IgD-negative memory B cell (primary cell): ENCODE results near the gene MAGEB1. TPM values are rescaled to one million over a fixed set of nuclear protein-coding genes. Genes with fewer than 3 reads are reported as not detected.

Source experiments
- H3K27ac Mint-ChIP-seq, 3 donors: one replicate each; pipeline ENCODE4 v1.8.0; 2020 to 2022; ENCODE audit warnings: mild to moderate bottlenecking in 3 of 3, mixed read lengths in 3 of 3, moderate library complexity in 1 of 3
- H3K27me3 Mint-ChIP-seq: one replicate; pipeline ENCODE4 v1.8.0; 2021; ENCODE audit warnings: mixed read lengths
- H3K36me3 Mint-ChIP-seq: one replicate; pipeline ENCODE4 v1.8.0; 2020; ENCODE audit warnings: mild to moderate bottlenecking, mixed read lengths
- H3K4me1 Mint-ChIP-seq, 3 donors: one replicate each; pipeline ENCODE4 v1.8.0; 2020 to 2022; ENCODE audit warnings: mixed read lengths in 3 of 3, mild to moderate bottlenecking in 1 of 3
- H3K4me3 Mint-ChIP-seq, 4 donors: one replicate each; pipeline ENCODE4 v1.8.0; 2020 to 2022; ENCODE audit warnings: mild to moderate bottlenecking in 4 of 4, mixed read lengths in 4 of 4, moderate library complexity in 3 of 4
- H3K9me3 Mint-ChIP-seq, 3 donors: one replicate each; pipeline ENCODE4 v1.8.0; 2020 to 2021; ENCODE audit warnings: mixed read lengths in 3 of 3, mild to moderate bottlenecking in 1 of 3
- polyA plus RNA-seq: library from polyadenylated mRNA; unstranded; fragments of 300-500 nt; fragmentation: Illumina TruSeq; gene quantifications from one replicate; pipeline ENCODE4 v1.2.3, GENCODE V29; 2021

MAGEB1 gene
- polyA plus RNA-seq, 1 donor from 2014 or later: not detected

DNA sequence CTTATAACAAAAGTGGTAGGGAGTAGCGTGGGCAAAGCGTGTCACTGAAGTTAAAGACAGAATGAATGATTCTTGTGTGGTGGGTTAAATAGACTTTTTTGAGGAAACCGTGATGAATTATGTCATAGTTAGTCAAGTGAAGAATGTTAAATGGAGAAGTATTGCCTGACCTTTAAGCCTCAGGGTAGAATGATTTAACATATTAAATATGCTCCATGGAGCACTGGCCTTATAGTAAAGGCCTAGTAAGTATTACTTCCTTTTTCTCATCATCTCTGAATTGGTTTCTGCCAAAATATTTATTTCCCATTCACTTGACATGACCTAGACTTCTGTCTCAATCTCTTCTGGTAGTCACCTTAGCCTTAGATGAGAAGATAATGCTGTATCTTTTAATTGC, 23.7 kb downstream of the MAGEB1 start:
- Mint-ChIP-seq H3K27me3 (peaks cover 5% of the 10 kb centered on the region), H3K27ac (no peak overlapping the region), H3K4me3 (no peak overlapping the region), H3K9me3 (no peaks in the 10 kb centered on the region), H3K4me1 (no peaks in the 10 kb centered on the region), H3K36me3 (no peaks in the 10 kb centered on the region)

DNA sequence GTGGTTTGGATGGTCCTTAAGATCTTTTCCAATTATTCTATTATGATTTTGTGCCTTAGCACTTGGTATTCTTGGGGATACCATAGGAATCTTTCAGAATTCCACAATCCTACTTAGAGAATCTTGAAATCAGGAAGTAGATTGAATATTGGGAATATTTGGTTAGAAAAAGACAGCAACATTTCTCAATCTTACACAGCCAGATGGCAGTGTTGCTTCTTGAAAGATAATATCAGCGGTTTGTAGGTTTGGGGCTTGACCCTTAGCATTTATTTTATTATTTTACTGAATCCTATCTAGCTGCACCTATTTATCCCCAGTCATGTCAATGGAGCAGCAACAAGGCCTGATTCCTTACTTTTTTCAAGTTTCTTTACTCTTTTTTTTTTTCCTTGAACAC, 28.6 kb downstream of the MAGEB1 start:
- H3K27ac Mint-ChIP-seq: no peak overlapping the region
- H3K4me1 Mint-ChIP-seq: no peaks in the 10 kb centered on the region
- peaks cover 5% of the 10 kb centered on the region for H3K27me3 Mint-ChIP-seq
- no peaks in the 10 kb centered on the region for H3K9me3 Mint-ChIP-seq
- no peaks in the 10 kb centered on the region for H3K36me3 Mint-ChIP-seq
- no peak overlapping the region for H3K4me3 Mint-ChIP-seq

DNA sequence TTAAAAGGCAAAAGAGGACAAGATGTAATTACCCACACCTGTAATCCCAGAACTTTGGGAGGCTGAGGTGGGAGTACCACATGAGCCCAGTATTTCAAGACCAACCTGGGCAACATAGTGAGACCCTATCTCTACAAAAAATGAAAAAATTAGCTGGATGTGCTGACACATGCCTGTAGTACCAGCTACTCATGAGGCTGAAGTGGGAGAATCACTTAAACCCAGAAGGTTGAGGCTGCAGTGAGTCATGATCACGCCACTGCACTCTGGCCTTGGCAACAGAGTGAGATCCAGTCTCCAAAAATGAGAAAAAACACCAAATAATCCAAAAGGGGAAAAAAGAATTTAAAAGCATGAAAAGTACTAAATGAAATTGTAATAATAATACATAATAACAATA, 31.4 kb downstream of the MAGEB1 start:
- no peaks in the 10 kb centered on the region for H3K9me3 Mint-ChIP-seq
- no peak overlapping the region for H3K27ac Mint-ChIP-seq
- no peaks in the 10 kb centered on the region for H3K4me1 Mint-ChIP-seq
- H3K4me3 Mint-ChIP-seq: no peak overlapping the region
- H3K27me3 Mint-ChIP-seq: no peaks in the 10 kb centered on the region
- no peaks in the 10 kb centered on the region for H3K36me3 Mint-ChIP-seq

DNA sequence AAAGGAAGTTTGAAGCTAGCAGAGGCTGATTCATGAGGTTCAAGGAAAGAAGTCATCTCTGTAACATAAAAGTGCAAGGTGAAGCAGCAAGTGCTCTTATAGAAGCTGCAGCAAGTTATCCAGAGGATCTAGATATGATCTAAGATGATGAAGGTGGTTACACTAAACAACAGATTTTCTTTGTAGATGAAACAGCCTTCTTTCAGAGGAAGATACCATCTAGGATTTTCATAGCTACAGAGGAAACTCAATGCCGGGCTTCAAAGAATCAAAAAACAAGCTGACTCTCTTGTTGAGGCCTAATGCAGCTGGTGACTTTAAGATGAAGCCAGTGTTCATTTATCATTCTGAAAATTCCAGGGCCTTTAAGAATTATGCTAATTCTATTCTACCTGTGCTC, 33.5 kb downstream of the MAGEB1 start:
- no peaks in the 10 kb centered on the region for H3K36me3 Mint-ChIP-seq
- H3K27ac Mint-ChIP-seq: no peak overlapping the region
- H3K4me3 Mint-ChIP-seq: no peak overlapping the region
- no peaks in the 10 kb centered on the region for H3K4me1 Mint-ChIP-seq
- H3K27me3 Mint-ChIP-seq: peaks cover 2% of the 10 kb centered on the region
- no peaks in the 10 kb centered on the region for H3K9me3 Mint-ChIP-seq

DNA sequence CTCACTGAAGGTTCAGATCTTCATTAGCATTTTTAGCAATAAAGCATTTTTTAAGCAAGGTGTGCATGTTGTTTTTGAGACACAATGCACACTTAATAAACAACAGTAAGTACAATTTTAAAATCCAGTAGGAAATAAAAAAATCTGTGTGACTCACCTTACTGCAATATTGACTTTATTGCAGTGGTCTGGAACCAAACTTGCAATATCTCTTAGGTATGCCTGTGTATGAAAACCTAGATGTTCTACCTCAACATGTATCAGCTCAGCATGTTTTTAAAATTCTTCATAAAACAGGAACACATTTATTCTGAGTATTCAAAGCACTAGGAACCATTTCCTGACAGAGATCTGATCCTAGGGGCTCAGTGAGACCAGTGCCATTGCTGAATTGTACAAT, 35.6 kb downstream of the MAGEB1 start:
- no peaks in the 10 kb centered on the region for H3K9me3 Mint-ChIP-seq
- no peaks in the 10 kb centered on the region for H3K36me3 Mint-ChIP-seq
- H3K4me3 Mint-ChIP-seq: no peak overlapping the region
- H3K27me3 Mint-ChIP-seq: peaks cover 2% of the 10 kb centered on the region
- H3K27ac Mint-ChIP-seq: no peak overlapping the region
- no peaks in the 10 kb centered on the region for H3K4me1 Mint-ChIP-seq

DNA sequence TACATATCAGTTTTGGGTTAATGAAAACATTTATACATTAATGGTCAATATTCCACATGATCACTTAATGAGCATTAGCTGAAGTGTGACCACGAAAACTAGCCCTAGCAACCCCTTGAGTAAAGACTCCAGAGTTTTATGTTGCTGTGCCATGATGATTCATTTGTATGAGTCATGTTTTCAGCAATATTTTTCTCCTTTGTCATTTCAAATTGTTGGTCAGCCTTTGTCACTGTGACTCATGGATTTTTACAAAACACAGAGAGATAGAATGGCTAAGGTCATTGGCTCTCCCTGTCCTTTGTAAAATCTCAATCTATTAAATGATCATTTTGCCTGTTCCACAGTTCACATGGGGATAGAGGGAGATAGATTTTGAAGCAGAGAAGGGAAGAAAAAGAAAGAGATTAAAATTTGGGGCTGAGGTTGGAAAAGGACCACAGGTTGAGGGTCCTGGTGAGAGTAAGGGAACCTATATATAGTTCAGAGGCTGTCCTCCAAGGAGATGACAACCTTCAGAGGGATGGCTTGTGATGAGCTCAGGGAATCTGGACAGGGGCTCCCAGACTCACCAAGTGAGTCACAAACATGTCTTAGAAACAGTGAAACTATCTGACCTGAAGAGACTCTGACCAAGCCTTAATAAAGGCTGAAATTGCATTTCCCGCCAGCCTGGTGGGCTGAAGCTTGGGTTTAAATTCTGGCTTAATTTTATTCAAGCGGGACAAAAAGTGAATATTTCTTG, 36.7 kb downstream of the MAGEB1 start:
- Mint-ChIP-seq H3K4me1 (no peaks in the 10 kb centered on the region), H3K4me3 (no peak overlapping the region), H3K27me3 (peaks cover 2% of the 10 kb centered on the region), H3K27ac (no peak overlapping the region), H3K36me3 (no peaks in the 10 kb centered on the region), H3K9me3 (no peaks in the 10 kb centered on the region)

DNA sequence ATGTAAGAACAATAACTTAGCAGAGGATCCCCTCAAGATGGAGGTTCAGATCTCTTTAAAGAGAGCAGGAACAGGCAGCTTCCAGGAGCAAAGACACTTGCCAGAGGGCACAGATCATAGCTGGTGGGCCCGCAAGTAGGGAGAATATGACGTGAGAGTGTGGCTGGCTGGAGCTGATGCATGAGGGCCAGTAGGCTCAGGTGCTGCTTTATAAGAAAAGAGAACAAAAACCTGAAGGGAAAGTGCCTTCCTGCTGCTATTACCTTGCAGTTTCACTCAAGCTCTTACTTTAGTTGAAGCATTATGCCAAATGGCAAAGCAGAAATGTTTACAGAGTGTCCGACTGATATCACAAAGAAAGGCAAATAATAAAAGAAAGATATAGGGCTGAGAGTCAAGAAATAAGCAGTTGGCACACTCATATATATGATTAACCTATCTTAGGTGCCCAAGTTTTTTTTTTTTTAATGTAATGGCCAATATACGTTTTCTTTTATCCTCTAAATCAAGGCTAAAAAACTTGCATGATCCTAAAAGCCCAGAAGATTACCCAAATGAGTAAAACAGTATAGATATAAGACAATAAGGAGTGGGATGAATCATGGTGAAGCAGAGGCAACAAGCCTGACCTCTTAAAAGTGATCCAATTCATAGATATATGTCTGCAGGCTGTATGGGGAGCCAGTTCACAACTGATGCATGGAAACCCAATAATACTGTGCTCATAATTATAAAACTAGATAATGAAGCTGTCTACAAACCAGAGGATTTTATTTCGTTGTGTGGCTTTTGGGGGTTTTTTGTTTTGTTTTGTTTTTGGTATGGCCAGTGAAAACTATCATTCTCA, 49.7 kb downstream of the MAGEB1 start:
- no peak overlapping the region for H3K4me3 Mint-ChIP-seq
- no peaks in the 10 kb centered on the region for H3K27me3 Mint-ChIP-seq
- no peaks in the 10 kb centered on the region for H3K36me3 Mint-ChIP-seq
- no peaks in the 10 kb centered on the region for H3K4me1 Mint-ChIP-seq
- no peak overlapping the region for H3K27ac Mint-ChIP-seq
- H3K9me3 Mint-ChIP-seq: no peaks in the 10 kb centered on the region

DNA sequence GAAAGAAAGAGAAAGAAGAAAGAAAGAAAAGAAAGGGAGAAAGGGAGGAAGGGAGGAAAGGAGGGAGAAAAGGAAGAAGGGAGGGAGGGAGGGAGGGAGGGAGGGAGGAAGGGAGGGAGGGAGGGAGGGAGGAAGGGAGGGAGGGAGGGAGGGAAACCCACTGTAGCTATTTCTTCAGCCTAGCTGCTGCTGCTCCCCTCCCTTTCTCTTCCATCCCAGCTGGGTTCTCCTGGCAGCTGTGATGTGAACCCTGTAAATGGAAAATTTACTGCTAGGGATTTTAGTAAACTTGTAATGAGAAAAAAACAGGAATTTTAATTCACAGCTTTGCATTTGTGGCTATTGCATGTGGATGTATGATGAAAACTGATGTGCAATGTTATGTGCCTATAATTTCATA, 54.3 kb downstream of the MAGEB1 start:
- Mint-ChIP-seq H3K4me1 (no peaks in the 10 kb centered on the region), H3K27me3 (peaks cover 3% of the 10 kb centered on the region), H3K9me3 (no peaks in the 10 kb centered on the region), H3K27ac (no peak overlapping the region), H3K4me3 (no peak overlapping the region), H3K36me3 (no peaks in the 10 kb centered on the region)

Other genes starting within 250 kb of the MAGEB1 start
- not detected for gene MAGEB2, start 31.6 kb upstream of the MAGEB1 start, polyA plus RNA-seq
- gene MAGEB3, start 16.5 kb upstream of the MAGEB1 start, polyA plus RNA-seq: not detected
- not detected for gene MAGEB4, start 5.1 kb upstream of the MAGEB1 start, polyA plus RNA-seq
- not detected for gene NR0B1, start 62.2 kb downstream of the MAGEB1 start, polyA plus RNA-seq